Stomach (tissue), 9 donors: ENCODE measurements around the gene NF1. TPM values are rescaled to one million over a fixed set of nuclear protein-coding genes. Genes with fewer than 3 reads are reported as not detected.

Experiments used
- DNase-seq, 2 donors: peaks; one replicate each; pipeline versions ENCODE4 v3.0.0 to v3.0.0-alpha.2; 2013 to 2019
- H3K27ac ChIP-seq, 5 donors: fragments of 200-600 bp in 4 of 5; sonication (generic) in 4 of 5; one replicate each; pipeline ENCODE4 v1.5.1; 2013 to 2019; ENCODE audit warnings: mild to moderate bottlenecking in 1 of 5, moderate library complexity in 1 of 5
- H3K27me3 ChIP-seq, 3 donors: fragments of 200-600 bp; sonication (generic); one replicate each; pipeline ENCODE4 v1.5.1; 2017 to 2019; ENCODE audit warnings: mixed run types in 1 of 3
- H3K36me3 ChIP-seq, 4 donors: fragments of 200-600 bp; sonication (generic); 1 replicate in 3 of 4; 2 replicates in 1 of 4; pipeline ENCODE4 v1.5.1; 2016 to 2019
- H3K4me1 ChIP-seq, 4 donors: fragments of 200-600 bp; sonication (generic); one replicate each; pipeline ENCODE4 v1.5.1; 2016 to 2019
- H3K4me3 ChIP-seq, 4 donors: fragments of 200-600 bp; sonication (generic) in 3 of 4; one replicate each; pipeline ENCODE4 v1.5.1; 2016 to 2019; ENCODE audit warnings: mild to moderate bottlenecking in 1 of 4
- H3K9me3 ChIP-seq, 4 donors: fragments of 200-600 bp; sonication (generic); one replicate each; pipeline ENCODE4 v1.5.1; 2016 to 2019
- EP300 ChIP-seq: sonication (generic); formaldehyde crosslinking; IDR thresholded peaks from one replicate; pipeline ENCODE4 v1.6.1; 2017; ENCODE audit warnings: antibody characterized with exemption
- POLR2A ChIP-seq, 4 donors: fragments of 450-650 bp; IDR thresholded peaks; one replicate each; pipeline ENCODE4 v1.6.1; 2016; ENCODE audit warnings: antibody characterized with exemption in 4 of 4, control low read depth in 2 of 4, mild to moderate bottlenecking in 1 of 4, moderate library complexity in 1 of 4
- POLR2AphosphoS5 ChIP-seq, 3 donors: sonication (generic); formaldehyde crosslinking; IDR thresholded peaks; one replicate each; pipeline ENCODE4 v1.6.1; 2016; ENCODE audit warnings: antibody characterized with exemption in 3 of 3
- WGBS, 5 donors: extraction: QIAGEN DNeasy Blood & Tissue Kit in 3 of 5; methylation state at CpG; one replicate each; pipeline versions ENCODE4 v1.1.5 to v1.1.7; 2013 to 2018; 5-methylcytosine and 5-hydroxymethylcytosine counted together
- intact Hi-C: fragments of 100-400 bp; cut with DNase I; formaldehyde crosslinking; loops from one replicate; pipeline ENCODE4 v1.15.1; 2023; ENCODE audit warnings: low total_unique reads
- polyA plus RNA-seq, 3 donors: library from polyadenylated mRNA; stranded (reverse); fragments of 200-250 nt; gene quantifications; one replicate each; pipeline ENCODE4 v1.2.3, GENCODE V29; 2013
- total RNA-seq, 5 donors: library from RNA; depleted of rRNA; stranded (reverse); fragments of >200 nt; gene quantifications; one replicate each; pipeline versions ENCODE4 v1.1.0 to v1.2.3, GENCODE V29; 2014 to 2016
- TF ChIP-seq, protein P1 (sequence below), 7 experiments: fragments of 450-650 bp in 4 of 7; fragments of 200-600 bp in 3 of 7; sonication (generic) in 3 of 7; IDR thresholded peaks; one replicate each; pipeline ENCODE4 v1.5.1; 2016 to 2019; ENCODE audit warnings: antibody characterized with exemption in 7 of 7, control low read depth in 2 of 7, mild to moderate bottlenecking in 1 of 7
- donor health status: healthy with polysubstance abuse.
- donor health status: Bipolar disorder and iron deficiency.
- donor health status: healthy.

Gene NF1
- total and polyA plus RNA-seq, 8 donors, result 5.2 to 108 (median 50.5) TPM

- no peak overlapping the region for H3K4me3 ChIP-seq
- H3K36me3 ChIP-seq, result peaks cover 0 to 67% (median 46%) of the 10 kb centered on the region in 4 donors
- H3K27me3 ChIP-seq, result no peaks in the 10 kb centered on the region
- no peak overlapping the region for H3K27ac ChIP-seq
- no peaks in the 10 kb centered on the region for H3K9me3 ChIP-seq
- no peak for TF ChIP-seq POLR2AphosphoS5 (IDR thresholded peaks at IDR 0.05)
- TF ChIP-seq, protein P1, sequence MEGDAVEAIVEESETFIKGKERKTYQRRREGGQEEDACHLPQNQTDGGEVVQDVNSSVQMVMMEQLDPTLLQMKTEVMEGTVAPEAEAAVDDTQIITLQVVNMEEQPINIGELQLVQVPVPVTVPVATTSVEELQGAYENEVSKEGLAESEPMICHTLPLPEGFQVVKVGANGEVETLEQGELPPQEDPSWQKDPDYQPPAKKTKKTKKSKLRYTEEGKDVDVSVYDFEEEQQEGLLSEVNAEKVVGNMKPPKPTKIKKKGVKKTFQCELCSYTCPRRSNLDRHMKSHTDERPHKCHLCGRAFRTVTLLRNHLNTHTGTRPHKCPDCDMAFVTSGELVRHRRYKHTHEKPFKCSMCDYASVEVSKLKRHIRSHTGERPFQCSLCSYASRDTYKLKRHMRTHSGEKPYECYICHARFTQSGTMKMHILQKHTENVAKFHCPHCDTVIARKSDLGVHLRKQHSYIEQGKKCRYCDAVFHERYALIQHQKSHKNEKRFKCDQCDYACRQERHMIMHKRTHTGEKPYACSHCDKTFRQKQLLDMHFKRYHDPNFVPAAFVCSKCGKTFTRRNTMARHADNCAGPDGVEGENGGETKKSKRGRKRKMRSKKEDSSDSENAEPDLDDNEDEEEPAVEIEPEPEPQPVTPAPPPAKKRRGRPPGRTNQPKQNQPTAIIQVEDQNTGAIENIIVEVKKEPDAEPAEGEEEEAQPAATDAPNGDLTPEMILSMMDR (IDR thresholded peaks at IDR 0.05), result no peak
- TF ChIP-seq EP300, result no peak
- TF ChIP-seq POLR2A (IDR thresholded peaks at IDR 0.05), result no peak
- intact Hi-C loops, result no loop called here
- WGBS, 5 donors, result 94 to 100% (median 98%) methylated on average over 4 of the region's 4 CpGs
- H3K4me1 ChIP-seq, result no peaks in the 10 kb centered on the region
- no peak for DNase-seq
These were observed 271.3 kb downstream of the NF1 start for GRCh38 chr17:31366088-31366487.

- no peak for TF ChIP-seq EP300
- TF ChIP-seq, protein P1 (IDR thresholded peaks at IDR 0.05), result no peak
- no peak for TF ChIP-seq POLR2A (IDR thresholded peaks at IDR 0.05)
- TF ChIP-seq POLR2AphosphoS5 (IDR thresholded peaks at IDR 0.05), result no peak
- intact Hi-C loops, result no loop called here
- DNase-seq, result no peak
- Histone ChIP-seq H3K4me1 (peaks cover 0 to 11% (median 0%) of the 10 kb centered on the region in 4 donors), H3K27me3 (no peaks in the 10 kb centered on the region), H3K4me3 (no peak overlapping the region), H3K9me3 (no peaks in the 10 kb centered on the region), H3K27ac (no peak overlapping the region), H3K36me3 (peaks cover 0 to 48% (median 36%) of the 10 kb centered on the region in 4 donors)
These were observed 274.5 kb downstream of the NF1 start for GRCh38 chr17:31369266-31369665.

DNA sequence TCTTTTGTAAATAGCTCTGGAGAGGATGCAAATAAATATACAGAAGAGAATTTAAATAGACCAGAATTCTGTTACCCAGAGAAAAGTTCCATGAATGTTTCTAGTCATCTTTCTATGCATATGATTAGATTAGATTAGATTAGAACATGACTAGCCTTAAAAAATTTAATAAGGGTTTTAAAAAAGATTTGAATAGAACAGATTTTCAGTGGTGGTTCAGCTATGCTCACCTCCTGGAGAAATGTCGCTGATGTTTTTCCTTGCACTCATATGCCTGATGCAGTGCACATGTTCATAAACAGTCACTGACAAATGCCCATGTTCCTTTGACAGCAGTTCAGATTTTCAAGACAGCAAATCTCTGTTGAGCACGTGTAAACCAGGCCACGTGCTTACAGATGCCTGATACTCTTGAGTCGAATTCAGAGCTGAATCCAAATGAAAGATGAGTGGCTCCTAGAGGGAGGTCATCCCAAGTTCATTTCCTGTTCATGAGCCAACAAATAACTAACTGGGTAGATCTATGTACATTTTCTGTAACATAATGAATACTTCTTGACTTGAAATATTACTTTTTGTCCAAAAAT is 276.8 kb downstream of the NF1 start:
- WGBS, 5 donors, result 38 to 57% (median 48%) methylated on average over 4 of the region's 4 CpGs

GRCh38 chr17:31373150-31374093 is 278.6 kb downstream of the NF1 start:
- no peaks in the 10 kb centered on the region for H3K9me3 ChIP-seq
- peaks cover 0 to 49% (median 38%) of the 10 kb centered on the region in 4 donors for H3K36me3 ChIP-seq
- peak in 1 of 2 donors; percentile 72 for DNase-seq
- H3K27ac ChIP-seq, result no peak overlapping the region
- no peaks in the 10 kb centered on the region for H3K27me3 ChIP-seq
- 72 to 78% (median 76%) methylated on average over 10 of the region's 10 CpGs for WGBS, 5 donors
- intact Hi-C loops, result no loop called here
- H3K4me3 ChIP-seq, result no peak overlapping the region
- peaks cover 0 to 11% (median 0%) of the 10 kb centered on the region in 4 donors for H3K4me1 ChIP-seq
- TF ChIP-seq POLR2A (IDR thresholded peaks at IDR 0.05) (no peak), POLR2AphosphoS5 (IDR thresholded peaks at IDR 0.05) (peak in 1 of 3 donors; percentile 25)
- TF ChIP-seq, protein P1 (IDR thresholded peaks at IDR 0.05), result peak in 5 of 7 experiments; percentile 23 to 53 (median 35)

More for the DNA sequence above, 276.8 kb downstream of the NF1 start:
- no peak overlapping the region for H3K4me3 ChIP-seq
- intact Hi-C loops, result no loop called here
- no peaks in the 10 kb centered on the region for H3K27me3 ChIP-seq
- H3K27ac ChIP-seq, result no peak overlapping the region
- peaks cover 0 to 11% (median 0%) of the 10 kb centered on the region in 4 donors for H3K4me1 ChIP-seq
- H3K36me3 ChIP-seq, result peaks cover 0 to 58% (median 38%) of the 10 kb centered on the region in 4 donors
- DNase-seq, result peak in 1 of 2 donors; percentile 46
- no peaks in the 10 kb centered on the region for H3K9me3 ChIP-seq
- TF ChIP-seq EP300, result no peak
- TF ChIP-seq, protein P1 (IDR thresholded peaks at IDR 0.05), result no peak
- TF ChIP-seq POLR2A (IDR thresholded peaks at IDR 0.05), result no peak
- no peak for TF ChIP-seq POLR2AphosphoS5 (IDR thresholded peaks at IDR 0.05)
